NK-92 (cell line): ENCODE data around the gene SYNGR2.

Experiments used
- DNase-seq: peaks from one replicate; lab custom pipeline; 2025; ENCODE audit not compliant: unreplicated experiment; lab: John Stamatoyannopoulos, UW

Gene SYNGR2

GRCh38 chr17:78197147-78197832 lies 28.9 kb downstream of the SYNGR2 start:
- DNase-seq, result no peak

GRCh38 chr17:78200451-78200850 lies 32.1 kb downstream of the SYNGR2 start:
- DNase-seq, result no peak

- no peak for DNase-seq
Observed at GRCh38 chr17:78202666-78203065, 34.3 kb downstream of the SYNGR2 start.

GRCh38 chr17:78204387-78205123 lies 36.2 kb downstream of the SYNGR2 start:
- DNase-seq, result no peak

- DNase-seq, result no peak
Observed at GRCh38 chr17:78205124-78205775, 36.9 kb downstream of the SYNGR2 start.

GRCh38 chr17:78206298-78206697 lies 37.9 kb downstream of the SYNGR2 start:
- no peak for DNase-seq

GRCh38 chr17:78208486-78208885 lies 40.1 kb downstream of the SYNGR2 start:
- DNase-seq, result no peak

DNA sequence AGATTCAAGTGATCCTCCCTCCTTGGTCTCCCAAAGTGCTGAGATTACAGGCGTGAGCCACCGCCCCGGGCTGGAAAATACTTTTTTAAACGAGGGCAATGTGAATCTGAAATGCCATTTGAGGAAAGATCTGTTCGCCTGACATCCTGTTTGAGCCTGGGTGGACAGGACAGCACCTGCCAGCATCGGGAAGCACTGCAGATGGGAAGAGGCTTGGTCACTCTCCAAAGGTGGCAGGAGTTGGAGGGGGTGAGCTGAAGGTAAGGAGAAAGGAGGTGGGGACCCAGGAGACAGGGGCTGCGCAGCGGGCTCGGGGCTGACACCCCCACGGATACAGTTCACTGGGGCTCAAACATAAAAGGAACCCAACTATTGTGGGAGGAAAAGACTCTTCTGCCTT lies 41.7 kb downstream of the SYNGR2 start:
- DNase-seq, result no peak

GRCh38 chr17:78211032-78211431 lies 42.7 kb downstream of the SYNGR2 start:
- no peak for DNase-seq

DNA sequence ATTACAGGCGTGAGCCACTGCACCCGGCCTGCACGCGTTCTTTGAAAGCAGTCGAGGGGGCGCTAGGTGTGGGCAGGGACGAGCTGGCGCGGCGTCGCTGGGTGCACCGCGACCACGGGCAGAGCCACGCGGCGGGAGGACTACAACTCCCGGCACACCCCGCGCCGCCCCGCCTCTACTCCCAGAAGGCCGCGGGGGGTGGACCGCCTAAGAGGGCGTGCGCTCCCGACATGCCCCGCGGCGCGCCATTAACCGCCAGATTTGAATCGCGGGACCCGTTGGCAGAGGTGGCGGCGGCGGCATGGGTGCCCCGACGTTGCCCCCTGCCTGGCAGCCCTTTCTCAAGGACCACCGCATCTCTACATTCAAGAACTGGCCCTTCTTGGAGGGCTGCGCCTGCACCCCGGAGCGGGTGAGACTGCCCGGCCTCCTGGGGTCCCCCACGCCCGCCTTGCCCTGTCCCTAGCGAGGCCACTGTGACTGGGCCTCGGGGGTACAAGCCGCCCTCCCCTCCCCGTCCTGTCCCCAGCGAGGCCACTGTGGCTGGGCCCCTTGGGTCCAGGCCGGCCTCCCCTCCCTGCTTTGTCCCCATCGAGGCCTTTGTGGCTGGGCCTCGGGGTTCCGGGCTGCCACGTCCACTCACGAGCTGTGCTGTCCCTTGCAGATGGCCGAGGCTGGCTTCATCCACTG lies 45.8 kb downstream of the SYNGR2 start, which contains the start of gene BIRC5:
TSS of gene BIRC5 (plus strand) at position 238 of the 690 bp plus-strand sequence. CDS start at position 302, 64 bp downstream.
- peak; percentile 22 for DNase-seq

DNA sequence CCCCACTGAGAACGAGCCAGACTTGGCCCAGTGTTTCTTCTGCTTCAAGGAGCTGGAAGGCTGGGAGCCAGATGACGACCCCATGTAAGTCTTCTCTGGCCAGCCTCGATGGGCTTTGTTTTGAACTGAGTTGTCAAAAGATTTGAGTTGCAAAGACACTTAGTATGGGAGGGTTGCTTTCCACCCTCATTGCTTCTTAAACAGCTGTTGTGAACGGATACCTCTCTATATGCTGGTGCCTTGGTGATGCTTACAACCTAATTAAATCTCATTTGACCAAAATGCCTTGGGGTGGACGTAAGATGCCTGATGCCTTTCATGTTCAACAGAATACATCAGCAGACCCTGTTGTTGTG lies 46.3 kb downstream of the SYNGR2 start:
- DNase-seq, result no peak

DNA sequence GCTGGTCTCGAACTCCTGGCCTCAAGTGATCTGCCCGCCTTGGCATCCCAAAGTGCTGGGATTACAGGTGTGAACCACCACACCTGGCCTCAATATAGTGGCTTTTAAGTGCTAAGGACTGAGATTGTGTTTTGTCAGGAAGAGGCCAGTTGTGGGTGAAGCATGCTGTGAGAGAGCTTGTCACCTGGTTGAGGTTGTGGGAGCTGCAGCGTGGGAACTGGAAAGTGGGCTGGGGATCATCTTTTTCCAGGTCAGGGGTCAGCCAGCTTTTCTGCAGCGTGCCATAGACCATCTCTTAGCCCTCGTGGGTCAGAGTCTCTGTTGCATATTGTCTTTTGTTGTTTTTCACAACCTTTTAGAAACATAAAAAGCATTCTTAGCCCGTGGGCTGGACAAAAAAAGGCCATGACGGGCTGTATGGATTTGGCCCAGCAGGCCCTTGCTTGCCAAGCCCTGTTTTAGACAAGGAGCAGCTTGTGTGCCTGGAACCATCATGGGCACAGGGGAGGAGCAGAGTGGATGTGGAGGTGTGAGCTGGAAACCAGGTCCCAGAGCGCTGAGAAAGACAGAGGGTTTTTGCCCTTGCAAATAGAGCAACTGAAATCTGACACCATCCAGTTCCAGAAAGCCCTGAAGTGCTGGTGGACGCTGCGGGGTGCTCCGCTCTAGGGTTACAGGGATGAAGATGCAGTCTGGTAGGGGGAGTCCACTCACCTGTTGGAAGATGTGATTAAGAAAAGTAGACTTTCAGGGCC lies 51.2 kb downstream of the SYNGR2 start:
- DNase-seq, result no peak
